ENCODE data around the gene SLC6A4. TPM values are rescaled to one million over a fixed set of nuclear protein-coding genes. Genes with fewer than 3 reads are reported as not detected.

The SLC6A4 gene
- total and polyA plus RNA-seq, 4 donors: 0.05 to 0.70 TPM; not detected in 2

DNA sequence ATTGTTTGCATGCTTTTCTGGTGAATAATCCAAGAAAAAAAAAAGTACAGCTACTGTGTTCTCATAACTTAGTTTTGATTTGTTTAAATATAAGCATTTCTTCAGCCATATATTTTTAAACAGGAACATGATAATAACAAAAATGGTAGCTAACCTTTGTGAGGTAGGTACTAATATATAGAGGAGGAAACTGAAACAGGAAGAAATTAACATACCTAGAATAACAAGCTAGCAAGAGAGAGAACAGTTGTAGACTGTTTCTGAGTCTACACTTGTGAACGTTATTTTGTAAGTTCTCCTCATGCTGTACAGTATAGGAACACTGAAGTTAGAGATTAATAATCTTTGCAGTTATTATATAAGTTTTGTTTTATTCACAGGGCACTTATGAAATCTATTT lies 69.5 kb downstream of the SLC6A4 start:
- WGBS: 85% methylated on average over 1 of the region's 1 CpG
- H3K27ac ChIP-seq (ENCODE audit: low read depth in 1 of 2, low read length in 2 of 2): no peak overlapping the region
- no peak overlapping the region for H3K9ac ChIP-seq (ENCODE audit: low read depth in 1 of 2, low read length in 2 of 2)
- H3K36me3 ChIP-seq (ENCODE audit: control insufficient read depth in 4 of 4, insufficient read depth in 3 of 4, low read depth in 1 of 4, low read length in 3 of 4): peaks cover 0 to 5% (median under 1%) of the 10 kb centered on the region in 4 donors
- peaks cover 0 to 9% (median 3%) of the 10 kb centered on the region in 4 donors for H3K4me1 ChIP-seq (ENCODE audit: control insufficient read depth in 4 of 4, insufficient read depth in 4 of 4, low read length in 3 of 4)
- no peak for TF ChIP-seq CTCF (IDR thresholded peaks at IDR 0.05; ENCODE audit: low read depth, low read length, missing input control)
- TF ChIP-seq FOXA1 (IDR thresholded peaks at IDR 0.05): no peak
- TF ChIP-seq GABPA (IDR thresholded peaks at IDR 0.05 in 1 of 2, conservative IDR thresholded peaks at IDR 0.05 in 1 of 2): no peak
- TF ChIP-seq RAD21 (IDR thresholded peaks at IDR 0.05): no peak
- no peak for TF ChIP-seq EGR1 (IDR thresholded peaks at IDR 0.05; ENCODE audit: low read depth in 2 of 2)
- no peak for TF ChIP-seq HNF4G (IDR thresholded peaks at IDR 0.05)
- TF ChIP-seq ATF3 (IDR thresholded peaks at IDR 0.05): no peak
- TF ChIP-seq, protein P1, sequence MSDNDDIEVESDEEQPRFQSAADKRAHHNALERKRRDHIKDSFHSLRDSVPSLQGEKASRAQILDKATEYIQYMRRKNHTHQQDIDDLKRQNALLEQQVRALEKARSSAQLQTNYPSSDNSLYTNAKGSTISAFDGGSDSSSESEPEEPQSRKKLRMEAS (IDR thresholded peaks at IDR 0.05): no peak
- TF ChIP-seq TAF1 (conservative IDR thresholded peaks at IDR 0.05): no peak
- TF ChIP-seq JUND (IDR thresholded peaks at IDR 0.05): no peak
- TF ChIP-seq FOXA2 (IDR thresholded peaks at IDR 0.05): no peak
- no peak for TF ChIP-seq ZBTB33 (IDR thresholded peaks at IDR 0.05)
- no peaks in the 10 kb centered on the region for H3K9me3 ChIP-seq (ENCODE audit: control insufficient read depth in 4 of 4, low read length in 3 of 4)
- H3K27me3 ChIP-seq (ENCODE audit: control insufficient read depth in 4 of 4, insufficient read depth in 4 of 4, low read length in 3 of 4): no peaks in the 10 kb centered on the region
- DNase-seq (ENCODE audit: low spot score): no peak
- H3K4me3 ChIP-seq (ENCODE audit: low read depth in 1 of 3, low read length in 3 of 3): no peak overlapping the region

GRCh38 chr17:30165147-30165546 lies 70.3 kb downstream of the SLC6A4 start:
- DNase-seq (ENCODE audit: low spot score): no peak
- no peak overlapping the region for H3K4me3 ChIP-seq (ENCODE audit: low read depth in 1 of 3, low read length in 3 of 3)
- peaks cover 0 to 5% (median under 1%) of the 10 kb centered on the region in 4 donors for H3K36me3 ChIP-seq (ENCODE audit: control insufficient read depth in 4 of 4, insufficient read depth in 3 of 4, low read depth in 1 of 4, low read length in 3 of 4)
- TF ChIP-seq NR2F2 (IDR thresholded peaks at IDR 0.05): no peak
- no peak for TF ChIP-seq CTCF (IDR thresholded peaks at IDR 0.05; ENCODE audit: low read depth, low read length, missing input control)
- TF ChIP-seq, protein P2, sequence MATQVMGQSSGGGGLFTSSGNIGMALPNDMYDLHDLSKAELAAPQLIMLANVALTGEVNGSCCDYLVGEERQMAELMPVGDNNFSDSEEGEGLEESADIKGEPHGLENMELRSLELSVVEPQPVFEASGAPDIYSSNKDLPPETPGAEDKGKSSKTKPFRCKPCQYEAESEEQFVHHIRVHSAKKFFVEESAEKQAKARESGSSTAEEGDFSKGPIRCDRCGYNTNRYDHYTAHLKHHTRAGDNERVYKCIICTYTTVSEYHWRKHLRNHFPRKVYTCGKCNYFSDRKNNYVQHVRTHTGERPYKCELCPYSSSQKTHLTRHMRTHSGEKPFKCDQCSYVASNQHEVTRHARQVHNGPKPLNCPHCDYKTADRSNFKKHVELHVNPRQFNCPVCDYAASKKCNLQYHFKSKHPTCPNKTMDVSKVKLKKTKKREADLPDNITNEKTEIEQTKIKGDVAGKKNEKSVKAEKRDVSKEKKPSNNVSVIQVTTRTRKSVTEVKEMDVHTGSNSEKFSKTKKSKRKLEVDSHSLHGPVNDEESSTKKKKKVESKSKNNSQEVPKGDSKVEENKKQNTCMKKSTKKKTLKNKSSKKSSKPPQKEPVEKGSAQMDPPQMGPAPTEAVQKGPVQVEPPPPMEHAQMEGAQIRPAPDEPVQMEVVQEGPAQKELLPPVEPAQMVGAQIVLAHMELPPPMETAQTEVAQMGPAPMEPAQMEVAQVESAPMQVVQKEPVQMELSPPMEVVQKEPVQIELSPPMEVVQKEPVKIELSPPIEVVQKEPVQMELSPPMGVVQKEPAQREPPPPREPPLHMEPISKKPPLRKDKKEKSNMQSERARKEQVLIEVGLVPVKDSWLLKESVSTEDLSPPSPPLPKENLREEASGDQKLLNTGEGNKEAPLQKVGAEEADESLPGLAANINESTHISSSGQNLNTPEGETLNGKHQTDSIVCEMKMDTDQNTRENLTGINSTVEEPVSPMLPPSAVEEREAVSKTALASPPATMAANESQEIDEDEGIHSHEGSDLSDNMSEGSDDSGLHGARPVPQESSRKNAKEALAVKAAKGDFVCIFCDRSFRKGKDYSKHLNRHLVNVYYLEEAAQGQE (IDR thresholded peaks at IDR 0.05): no peak
- TF ChIP-seq SP1 (IDR thresholded peaks at IDR 0.05): no peak
- no peak for TF ChIP-seq FOXA1 (IDR thresholded peaks at IDR 0.05)
- TF ChIP-seq ZBTB33 (IDR thresholded peaks at IDR 0.05): no peak
- TF ChIP-seq JUND (IDR thresholded peaks at IDR 0.05): no peak
- TF ChIP-seq EGR1 (IDR thresholded peaks at IDR 0.05; ENCODE audit: low read depth in 2 of 2): no peak
- no peak for TF ChIP-seq RXRA (IDR thresholded peaks at IDR 0.05)
- TF ChIP-seq HNF4G (IDR thresholded peaks at IDR 0.05): no peak
- TF ChIP-seq, protein P1 (IDR thresholded peaks at IDR 0.05): no peak
- no peak for TF ChIP-seq RAD21 (IDR thresholded peaks at IDR 0.05)
- TF ChIP-seq TAF1 (conservative IDR thresholded peaks at IDR 0.05): no peak
- TF ChIP-seq GABPA (IDR thresholded peaks at IDR 0.05 in 1 of 2, conservative IDR thresholded peaks at IDR 0.05 in 1 of 2): no peak
- TF ChIP-seq ATF3 (IDR thresholded peaks at IDR 0.05): no peak
- TF ChIP-seq HNF4A (conservative IDR thresholded peaks at IDR 0.05): no peak
- TF ChIP-seq YY1 (IDR thresholded peaks at IDR 0.05): no peak
- no peaks in the 10 kb centered on the region for H3K27me3 ChIP-seq (ENCODE audit: control insufficient read depth in 4 of 4, insufficient read depth in 4 of 4, low read length in 3 of 4)
- peaks cover 0 to 10% (median 3%) of the 10 kb centered on the region in 4 donors for H3K4me1 ChIP-seq (ENCODE audit: control insufficient read depth in 4 of 4, insufficient read depth in 4 of 4, low read length in 3 of 4)
- 90% methylated on average over 3 of the region's 3 CpGs for WGBS
- no peaks in the 10 kb centered on the region for H3K9me3 ChIP-seq (ENCODE audit: control insufficient read depth in 4 of 4, low read length in 3 of 4)
- no peak overlapping the region for H3K27ac ChIP-seq (ENCODE audit: low read depth in 1 of 2, low read length in 2 of 2)
- no peak overlapping the region for H3K9ac ChIP-seq (ENCODE audit: low read depth in 1 of 2, low read length in 2 of 2)

Measured in liver (tissue), 9 donors.